Measurements from ENCODE around the gene RTP3.

Gene RTP3

GRCh38 chr3:46501702-46502101 is 3.9 kb downstream of the RTP3 start:
- ATAC-seq (ENCODE audit: insufficient read depth, low read depth) (no peak), DNase-seq (no peak)
- Histone ChIP-seq H3K36me3 (ENCODE audit: insufficient read depth, low read length) (no peaks in the 10 kb centered on the region), H3K27me3 (ENCODE audit: insufficient read depth, low read length, poor library complexity) (no peaks in the 10 kb centered on the region), H3K9me3 (ENCODE audit: insufficient read depth, low read length, severe bottlenecking) (no peaks in the 10 kb centered on the region), H3K4me2 (ENCODE audit: insufficient read depth, low read length) (no peak overlapping the region), H3K79me2 (ENCODE audit: insufficient read depth, low read length) (no peaks in the 10 kb centered on the region), H4K20me1 (ENCODE audit: insufficient read depth, low read length) (no peaks in the 10 kb centered on the region), H3K4me1 (ENCODE audit: insufficient read depth, low read length) (peaks cover 33% of the 10 kb centered on the region), H3K27ac (ENCODE audit: low read length) (no peak overlapping the region; the same call in 1 of the 2 replicates), H2AFZ (ENCODE audit: low read depth, low read length) (no peak overlapping the region), H3K9ac (ENCODE audit: low read depth, low read length) (no peak overlapping the region), H3K4me3 (ENCODE audit: low read depth in 1 of 2, low read length in 2 of 2) (no peak overlapping the region)
- TF ChIP-seq EZH2 (IDR thresholded peaks at IDR 0.05; ENCODE audit: borderline replicate concordance, low read depth, low read length, severe bottlenecking), result no peak
- TF ChIP-seq, protein P1, sequence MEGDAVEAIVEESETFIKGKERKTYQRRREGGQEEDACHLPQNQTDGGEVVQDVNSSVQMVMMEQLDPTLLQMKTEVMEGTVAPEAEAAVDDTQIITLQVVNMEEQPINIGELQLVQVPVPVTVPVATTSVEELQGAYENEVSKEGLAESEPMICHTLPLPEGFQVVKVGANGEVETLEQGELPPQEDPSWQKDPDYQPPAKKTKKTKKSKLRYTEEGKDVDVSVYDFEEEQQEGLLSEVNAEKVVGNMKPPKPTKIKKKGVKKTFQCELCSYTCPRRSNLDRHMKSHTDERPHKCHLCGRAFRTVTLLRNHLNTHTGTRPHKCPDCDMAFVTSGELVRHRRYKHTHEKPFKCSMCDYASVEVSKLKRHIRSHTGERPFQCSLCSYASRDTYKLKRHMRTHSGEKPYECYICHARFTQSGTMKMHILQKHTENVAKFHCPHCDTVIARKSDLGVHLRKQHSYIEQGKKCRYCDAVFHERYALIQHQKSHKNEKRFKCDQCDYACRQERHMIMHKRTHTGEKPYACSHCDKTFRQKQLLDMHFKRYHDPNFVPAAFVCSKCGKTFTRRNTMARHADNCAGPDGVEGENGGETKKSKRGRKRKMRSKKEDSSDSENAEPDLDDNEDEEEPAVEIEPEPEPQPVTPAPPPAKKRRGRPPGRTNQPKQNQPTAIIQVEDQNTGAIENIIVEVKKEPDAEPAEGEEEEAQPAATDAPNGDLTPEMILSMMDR (IDR thresholded peaks at IDR 0.05; ENCODE audit: borderline replicate concordance, extremely low read depth, low read length, poor library complexity, severe bottlenecking), result no peak

GRCh38 chr3:46503200-46503874 is 5.6 kb downstream of the RTP3 start:
- DNase-seq (no peak), ATAC-seq (ENCODE audit: insufficient read depth, low read depth) (no peak)

DNA sequence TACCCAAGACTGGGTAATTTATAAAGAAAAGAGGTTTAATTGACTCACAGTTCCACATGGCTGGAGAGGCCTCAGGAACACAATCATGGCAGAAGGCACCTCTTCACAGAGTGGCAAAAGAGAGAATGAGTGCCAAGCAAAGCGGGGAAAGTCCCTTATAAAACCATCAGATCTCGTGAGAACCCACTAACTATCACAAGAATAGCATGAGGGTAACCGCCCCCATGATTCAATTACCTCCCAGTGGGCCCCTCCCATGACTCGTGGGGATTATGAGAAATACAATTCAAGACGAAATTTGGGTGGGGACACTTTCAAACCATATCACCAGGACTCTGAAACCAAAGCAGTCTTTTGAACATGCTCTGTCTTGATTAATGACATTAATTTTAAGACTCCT is 7.0 kb downstream of the RTP3 start:
- H3K9me3 ChIP-seq (ENCODE audit: insufficient read depth, low read length, severe bottlenecking), result no peaks in the 10 kb centered on the region
- H3K79me2 ChIP-seq (ENCODE audit: insufficient read depth, low read length), result no peaks in the 10 kb centered on the region
- H3K27ac ChIP-seq (ENCODE audit: low read length), result no peak overlapping the region
- no peak overlapping the region for H2AFZ ChIP-seq (ENCODE audit: low read depth, low read length)
- TF ChIP-seq, protein P1 (IDR thresholded peaks at IDR 0.05; ENCODE audit: borderline replicate concordance, extremely low read depth, low read length, poor library complexity, severe bottlenecking), result no peak
- TF ChIP-seq EZH2 (IDR thresholded peaks at IDR 0.05; ENCODE audit: borderline replicate concordance, low read depth, low read length, severe bottlenecking), result no peak
- H3K4me1 ChIP-seq (ENCODE audit: insufficient read depth, low read length), result peaks cover 21% of the 10 kb centered on the region
- H3K27me3 ChIP-seq (ENCODE audit: insufficient read depth, low read length, poor library complexity), result no peaks in the 10 kb centered on the region
- H3K4me3 ChIP-seq (ENCODE audit: low read depth in 1 of 2, low read length in 2 of 2), result no peak overlapping the region
- ATAC-seq (ENCODE audit: insufficient read depth, low read depth) (no peak), DNase-seq (no peak)
- H3K36me3 ChIP-seq (ENCODE audit: insufficient read depth, low read length), result no peaks in the 10 kb centered on the region
- H3K9ac ChIP-seq (ENCODE audit: low read depth, low read length), result no peak overlapping the region
- no peaks in the 10 kb centered on the region for H4K20me1 ChIP-seq (ENCODE audit: insufficient read depth, low read length)
- H3K4me2 ChIP-seq (ENCODE audit: insufficient read depth, low read length), result no peak overlapping the region

More at GRCh38 chr3:46503200-46503874, 5.6 kb downstream of the RTP3 start:
- peaks cover 22% of the 10 kb centered on the region for H3K4me1 ChIP-seq (ENCODE audit: insufficient read depth, low read length)
- H3K4me2 ChIP-seq (ENCODE audit: insufficient read depth, low read length), result no peak overlapping the region
- H3K79me2 ChIP-seq (ENCODE audit: insufficient read depth, low read length), result no peaks in the 10 kb centered on the region
- peak overlapping the region; percentile 36 for H3K27ac ChIP-seq (ENCODE audit: low read length)
- TF ChIP-seq EZH2 (IDR thresholded peaks at IDR 0.05; ENCODE audit: borderline replicate concordance, low read depth, low read length, severe bottlenecking), result no peak
- TF ChIP-seq, protein P1 (IDR thresholded peaks at IDR 0.05; ENCODE audit: borderline replicate concordance, extremely low read depth, low read length, poor library complexity, severe bottlenecking), result no peak
- H3K4me3 ChIP-seq (ENCODE audit: low read depth in 1 of 2, low read length in 2 of 2), result no peak overlapping the region
- H3K36me3 ChIP-seq (ENCODE audit: insufficient read depth, low read length), result no peaks in the 10 kb centered on the region
- peak overlapping the region; percentile 34 for H2AFZ ChIP-seq (ENCODE audit: low read depth, low read length)
- no peak overlapping the region for H3K9ac ChIP-seq (ENCODE audit: low read depth, low read length)
- no peaks in the 10 kb centered on the region for H3K9me3 ChIP-seq (ENCODE audit: insufficient read depth, low read length, severe bottlenecking)
- H3K27me3 ChIP-seq (ENCODE audit: insufficient read depth, low read length, poor library complexity), result no peaks in the 10 kb centered on the region
- H4K20me1 ChIP-seq (ENCODE audit: insufficient read depth, low read length), result no peaks in the 10 kb centered on the region

All from DND-41 (cell line).